ENCODE data around the gene EXOC3.

EXOC3 gene

DNA sequence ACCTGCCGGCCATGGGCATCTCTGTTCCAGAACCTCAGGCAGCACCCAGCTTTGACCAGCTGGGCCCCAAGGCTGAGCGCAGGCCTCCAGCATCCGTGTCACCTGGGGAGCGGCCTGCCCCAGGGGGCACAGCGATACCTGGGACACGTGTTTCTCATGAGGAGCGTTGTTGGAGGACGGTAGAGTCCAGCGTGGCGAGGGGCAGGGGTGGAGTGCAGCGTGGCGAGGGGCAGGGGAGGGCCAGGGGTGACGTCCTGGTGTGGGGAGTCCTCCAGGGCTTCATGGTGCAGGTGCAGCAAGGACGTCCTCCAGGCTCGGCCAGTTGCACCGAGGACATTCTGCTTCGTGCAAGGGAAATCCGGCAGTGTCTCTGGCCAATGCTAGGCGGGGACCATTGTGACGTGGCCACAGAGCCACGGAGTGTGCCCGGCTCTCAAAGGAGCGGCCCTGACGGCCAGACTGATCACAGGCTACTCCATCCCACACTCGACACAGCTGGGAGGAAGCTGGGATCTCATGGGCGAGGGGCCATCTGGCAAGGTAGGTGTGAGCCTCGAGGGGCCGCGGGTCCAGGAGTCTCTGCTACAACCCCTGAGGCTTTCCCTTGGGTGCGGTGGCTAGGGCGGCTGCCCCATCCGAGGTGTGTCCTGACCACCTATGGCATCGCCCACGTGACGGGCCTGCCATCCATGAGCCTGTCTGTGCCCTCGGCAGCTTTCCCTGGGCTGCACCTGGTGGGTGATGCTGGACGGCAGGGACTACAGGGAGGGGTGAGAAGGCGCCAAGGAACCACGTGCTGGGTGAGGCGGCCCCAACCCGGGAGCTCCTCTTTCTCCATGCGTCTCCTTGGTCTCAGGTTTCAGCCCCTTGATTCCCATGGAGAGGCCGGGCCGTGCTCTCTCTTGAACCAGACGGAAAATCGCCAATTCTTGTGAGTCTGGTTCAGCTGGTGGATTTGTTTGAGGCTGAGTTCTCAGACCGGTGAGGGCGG is 47.4 kb downstream of the EXOC3 start:
- TF ChIP-seq, protein P1, sequence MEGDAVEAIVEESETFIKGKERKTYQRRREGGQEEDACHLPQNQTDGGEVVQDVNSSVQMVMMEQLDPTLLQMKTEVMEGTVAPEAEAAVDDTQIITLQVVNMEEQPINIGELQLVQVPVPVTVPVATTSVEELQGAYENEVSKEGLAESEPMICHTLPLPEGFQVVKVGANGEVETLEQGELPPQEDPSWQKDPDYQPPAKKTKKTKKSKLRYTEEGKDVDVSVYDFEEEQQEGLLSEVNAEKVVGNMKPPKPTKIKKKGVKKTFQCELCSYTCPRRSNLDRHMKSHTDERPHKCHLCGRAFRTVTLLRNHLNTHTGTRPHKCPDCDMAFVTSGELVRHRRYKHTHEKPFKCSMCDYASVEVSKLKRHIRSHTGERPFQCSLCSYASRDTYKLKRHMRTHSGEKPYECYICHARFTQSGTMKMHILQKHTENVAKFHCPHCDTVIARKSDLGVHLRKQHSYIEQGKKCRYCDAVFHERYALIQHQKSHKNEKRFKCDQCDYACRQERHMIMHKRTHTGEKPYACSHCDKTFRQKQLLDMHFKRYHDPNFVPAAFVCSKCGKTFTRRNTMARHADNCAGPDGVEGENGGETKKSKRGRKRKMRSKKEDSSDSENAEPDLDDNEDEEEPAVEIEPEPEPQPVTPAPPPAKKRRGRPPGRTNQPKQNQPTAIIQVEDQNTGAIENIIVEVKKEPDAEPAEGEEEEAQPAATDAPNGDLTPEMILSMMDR (IDR thresholded peaks at IDR 0.05) = no peak

DNA sequence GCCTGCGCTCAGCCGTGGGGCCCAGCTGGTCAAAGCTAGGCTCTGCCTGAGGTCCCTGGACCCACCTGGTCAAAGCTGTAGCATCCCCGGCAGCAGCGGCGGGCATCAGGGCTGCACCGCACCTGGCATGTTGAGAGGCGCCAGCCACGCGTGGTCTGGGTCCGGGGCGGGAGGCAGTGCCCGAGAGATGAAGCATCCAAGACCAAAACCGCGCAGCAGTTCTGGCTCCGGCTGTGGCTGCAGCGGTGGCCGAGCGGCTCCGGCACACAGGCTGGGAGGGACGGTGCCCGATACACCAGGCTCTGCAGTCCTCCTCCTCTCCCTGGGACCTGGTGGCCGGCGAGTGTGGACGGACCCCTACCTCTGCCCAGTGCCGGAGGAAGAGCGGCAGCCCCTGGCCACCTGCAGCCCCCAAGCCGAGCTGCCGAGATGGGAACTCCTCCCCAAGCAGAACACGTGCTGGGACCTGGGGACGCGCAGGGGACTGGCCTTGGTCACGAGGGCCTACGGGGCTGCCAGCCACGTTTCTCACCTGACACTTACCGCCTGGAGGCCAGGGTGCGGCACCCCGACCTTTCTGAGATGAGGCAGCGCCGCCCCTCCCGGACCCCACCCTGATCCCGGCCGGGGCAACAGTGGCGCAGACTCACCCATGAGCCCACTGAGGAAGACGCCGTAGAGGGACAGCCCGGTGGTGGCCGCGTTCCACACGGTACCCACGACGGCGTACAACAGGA is 48.3 kb downstream of the EXOC3 start:
- TF ChIP-seq, protein P1 (IDR thresholded peaks at IDR 0.05) = no peak

DNA sequence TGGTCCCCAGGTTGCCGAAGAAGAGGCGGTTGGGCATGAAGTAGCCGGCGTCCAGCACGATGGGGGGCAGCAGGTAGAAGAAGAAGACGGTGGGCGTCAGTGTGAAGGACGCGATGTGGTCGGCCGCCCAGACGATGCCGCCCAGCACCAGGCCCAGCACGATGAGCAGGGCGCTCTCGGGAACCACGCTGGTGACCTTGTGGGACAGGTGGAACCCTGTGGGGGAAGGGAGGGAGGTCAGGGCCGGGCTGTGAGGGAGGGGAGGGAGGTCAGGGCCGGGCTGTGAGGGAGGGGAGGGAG is 48.8 kb downstream of the EXOC3 start:
- TF ChIP-seq, protein P1 (IDR thresholded peaks at IDR 0.05) = no peak

GRCh38 chr5:492314-492893 is 49.4 kb downstream of the EXOC3 start:
- TF ChIP-seq, protein P1 (IDR thresholded peaks at IDR 0.05) = no peak

DNA sequence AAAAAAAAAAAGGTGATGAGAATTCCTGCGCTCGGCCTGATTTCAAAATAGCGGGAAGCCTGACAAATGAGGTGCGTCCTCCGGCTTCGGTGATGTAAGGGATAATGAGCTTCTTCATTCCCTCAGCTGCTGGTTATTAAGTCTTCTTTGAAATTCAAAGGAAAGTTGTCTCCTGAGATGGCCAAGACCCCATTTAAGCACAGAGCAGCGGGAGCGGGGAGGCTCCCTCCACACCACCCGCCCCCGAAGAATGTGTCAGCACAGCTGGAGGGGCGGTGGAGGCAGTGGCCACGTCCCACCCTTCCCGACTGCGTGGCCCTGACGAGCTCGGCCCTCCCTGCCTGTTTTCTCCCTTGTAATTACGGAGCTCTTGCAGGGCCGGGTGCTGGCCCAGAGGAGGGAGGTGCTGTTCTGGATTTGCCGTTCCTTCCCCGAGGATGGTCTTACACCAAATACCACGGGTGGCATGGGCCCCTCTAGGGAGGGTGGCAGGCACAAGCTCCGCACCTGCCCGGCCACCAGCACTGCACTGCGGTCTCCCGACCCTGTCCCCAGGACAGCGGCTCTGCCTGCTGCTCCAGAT is 50.2 kb downstream of the EXOC3 start:
- TF ChIP-seq, protein P1 (IDR thresholded peaks at IDR 0.05) = no peak

GRCh38 chr5:493758-494157 is 50.8 kb downstream of the EXOC3 start:
- TF ChIP-seq, protein P1 (IDR thresholded peaks at IDR 0.05) = no peak

DNA sequence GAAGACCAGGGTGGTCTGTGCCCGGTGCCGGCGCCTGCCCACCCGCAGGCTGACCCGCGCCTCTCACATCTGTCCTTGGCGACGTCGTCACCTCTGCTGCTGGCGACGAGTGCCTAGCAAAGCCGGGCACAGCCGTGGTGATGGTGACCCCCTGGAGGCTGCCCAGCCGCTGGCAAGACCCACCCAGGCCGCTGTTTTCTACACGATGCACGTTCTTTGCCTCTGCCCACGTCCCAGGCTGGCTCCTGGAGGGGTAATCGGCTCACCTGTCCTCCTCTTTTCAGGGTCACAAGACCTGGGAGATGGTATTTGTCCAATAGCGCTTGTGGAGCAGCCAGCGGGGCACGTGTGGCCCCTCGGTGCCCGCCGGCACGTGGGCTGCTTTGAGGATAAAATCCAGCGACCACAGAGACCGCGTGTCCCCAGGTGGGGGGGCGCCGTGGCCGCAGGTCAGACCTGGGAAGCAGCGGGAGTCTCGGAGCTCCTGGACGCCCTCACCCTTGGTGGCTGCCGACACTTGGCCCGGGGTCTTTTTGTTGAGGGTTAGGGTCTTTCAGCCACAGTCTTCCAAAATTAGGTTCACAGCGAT is 51.8 kb downstream of the EXOC3 start:
- TF ChIP-seq, protein P1 (IDR thresholded peaks at IDR 0.05) = no peak

Data from LNCAP (cell line).